MCF 10A (cell line): ENCODE results near the gene COG4. TPM values are rescaled to one million over a fixed set of nuclear protein-coding genes. Genes with fewer than 3 reads are reported as not detected.
"Not testable (repeated sequence)": the region's sequence is repeated elsewhere in the genome, so short reads cannot be mapped to it uniquely, and the experiment has no call there.

Source experiments
- BruUV-seq: library from RNA; stranded (reverse); fragments of 400-500 nt; replicated peaks from 2 replicates; lab custom pipeline; 2021; lab: Mats Ljungman, UMichigan
- CTCF ChIA-PET: fragments of 300-600 bp; sonication (Branson Sonifier 250); formaldehyde crosslinking; extraction: SDS; loops from one replicate; lab custom pipeline; 2021; ENCODE audit warnings: antibody characterized with exemption, inconsistent platforms; lab: Yijun Ruan, JAX
- POLR2A ChIA-PET: fragments of 300-600, 350-650 bp; sonication (Branson Sonifier 250); formaldehyde crosslinking; extraction: SDS; loops from one replicate; lab custom pipeline; 2020; ENCODE audit warnings: antibody characterized with exemption, inconsistent platforms; lab: Yijun Ruan, JAX
- DNase-seq: peaks from one replicate; pipeline ENCODE4 v3.0.0-alpha.2; 2018; ENCODE audit not compliant: unreplicated experiment
- H3K27ac Mint-ChIP-seq: one replicate; pipeline ENCODE4 v1.8.0; 2022; ENCODE audit warnings: mild to moderate bottlenecking, low read depth, mixed read lengths; ENCODE audit not compliant: unreplicated experiment
- H3K27me3 Mint-ChIP-seq: one replicate; pipeline ENCODE4 v1.8.0; 2022; ENCODE audit warnings: mixed read lengths; ENCODE audit not compliant: insufficient read depth, unreplicated experiment
- H3K36me3 Mint-ChIP-seq: one replicate; pipeline ENCODE4 v1.8.0; 2022; ENCODE audit warnings: mild to moderate bottlenecking, moderate library complexity, mixed read lengths; ENCODE audit not compliant: insufficient read depth, unreplicated experiment
- H3K4me1 Mint-ChIP-seq: one replicate; pipeline ENCODE4 v1.8.0; 2022; ENCODE audit warnings: mixed read lengths; ENCODE audit not compliant: insufficient read depth, unreplicated experiment
- H3K4me3 Mint-ChIP-seq: one replicate; pipeline ENCODE4 v1.8.0; 2022; ENCODE audit warnings: mild to moderate bottlenecking, moderate library complexity, mixed read lengths; ENCODE audit not compliant: unreplicated experiment
- H3K9me3 Mint-ChIP-seq: one replicate; pipeline ENCODE4 v1.8.0; 2022; ENCODE audit warnings: mixed read lengths; ENCODE audit not compliant: unreplicated experiment
- intact Hi-C: fragments of 100-400 bp; cut with micrococcal nuclease; formaldehyde crosslinking; loops from 2 replicates; pipeline ENCODE4 v1.14.1; 2022
- total RNA-seq: library from RNA; stranded (reverse); gene quantifications from 2 replicates; pipeline ENCODE4 v1.2.3, GENCODE V29; 2022
- TF ChIP-seq, protein P1 (sequence below): fragments of 200-600 bp; IDR thresholded peaks from one replicate; pipeline ENCODE4 v1.8.0; 2022; ENCODE audit warnings: antibody characterized with exemption, mild to moderate bottlenecking; ENCODE audit not compliant: unreplicated experiment

COG4 gene
- total RNA-seq, 1 experiment from 2014 or later = 62.2 TPM

GRCh38 chr16:70453117-70453891, 70.0 kb downstream of the COG4 start:
- intact Hi-C loops = no loop called here
- no peaks in the 10 kb centered on the region for H3K9me3 Mint-ChIP-seq
- TSS peak; percentile 56 for BruUV-seq
- TF ChIP-seq, protein P1, sequence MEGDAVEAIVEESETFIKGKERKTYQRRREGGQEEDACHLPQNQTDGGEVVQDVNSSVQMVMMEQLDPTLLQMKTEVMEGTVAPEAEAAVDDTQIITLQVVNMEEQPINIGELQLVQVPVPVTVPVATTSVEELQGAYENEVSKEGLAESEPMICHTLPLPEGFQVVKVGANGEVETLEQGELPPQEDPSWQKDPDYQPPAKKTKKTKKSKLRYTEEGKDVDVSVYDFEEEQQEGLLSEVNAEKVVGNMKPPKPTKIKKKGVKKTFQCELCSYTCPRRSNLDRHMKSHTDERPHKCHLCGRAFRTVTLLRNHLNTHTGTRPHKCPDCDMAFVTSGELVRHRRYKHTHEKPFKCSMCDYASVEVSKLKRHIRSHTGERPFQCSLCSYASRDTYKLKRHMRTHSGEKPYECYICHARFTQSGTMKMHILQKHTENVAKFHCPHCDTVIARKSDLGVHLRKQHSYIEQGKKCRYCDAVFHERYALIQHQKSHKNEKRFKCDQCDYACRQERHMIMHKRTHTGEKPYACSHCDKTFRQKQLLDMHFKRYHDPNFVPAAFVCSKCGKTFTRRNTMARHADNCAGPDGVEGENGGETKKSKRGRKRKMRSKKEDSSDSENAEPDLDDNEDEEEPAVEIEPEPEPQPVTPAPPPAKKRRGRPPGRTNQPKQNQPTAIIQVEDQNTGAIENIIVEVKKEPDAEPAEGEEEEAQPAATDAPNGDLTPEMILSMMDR = no peak
- no peaks in the 10 kb centered on the region for H3K27me3 Mint-ChIP-seq
- H3K27ac Mint-ChIP-seq = peak overlapping the region; percentile 89
- ChIA-PET CTCF (interaction anchor here (0.6 to 1.8 kb wide), 7 partner anchors 61 to 1085 kb away, joined by 3 to 6 read pairs (median 4); no protein-coding TSS in a partner anchor), POLR2A (interaction anchor here (0.6 to 4.1 kb wide), 16 partner anchors 11 to 1450 kb away, joined by 3 to 55 read pairs (median 4); partner anchors contain the start of genes COG4, DDX19A and ST3GAL2)
- no peak for DNase-seq
- peaks cover 6% of the 10 kb centered on the region for H3K4me1 Mint-ChIP-seq
- H3K4me3 Mint-ChIP-seq = peak overlapping the region; percentile 92
- H3K36me3 Mint-ChIP-seq = peaks cover 6% of the 10 kb centered on the region

- BruUV-seq, H3K9me3 Mint-ChIP-seq, H3K27ac Mint-ChIP-seq, H3K4me1 Mint-ChIP-seq, H3K4me3 Mint-ChIP-seq, H3K27me3 Mint-ChIP-seq, H3K36me3 Mint-ChIP-seq, DNase-seq, intact Hi-C loops, CTCF ChIA-PET: not testable (repeated sequence)
- POLR2A ChIA-PET = interaction anchor here (1.3 kb wide), 1 partner anchor 71 kb away, joined by 5 read pairs; no protein-coding TSS in a partner anchor
Measured at GRCh38 chr16:70451004-70451340, 72.4 kb downstream of the COG4 start.

- H3K27ac Mint-ChIP-seq, H3K4me3 Mint-ChIP-seq, H3K27me3 Mint-ChIP-seq, DNase-seq, H3K4me1 Mint-ChIP-seq, BruUV-seq, H3K9me3 Mint-ChIP-seq, intact Hi-C loops, H3K36me3 Mint-ChIP-seq: not testable (repeated sequence)
- ChIA-PET POLR2A (interaction anchor here (0.6 to 1.3 kb wide), 2 partner anchors 70 to 90 kb away, joined by 3 to 5 read pairs; no protein-coding TSS in a partner anchor), CTCF (interaction anchor here (1.1 to 1.2 kb wide), 2 partner anchors 24 to 70 kb away, joined by 3 read pairs; no protein-coding TSS in a partner anchor)
Measured at GRCh38 chr16:70450142-70451003, 73.0 kb downstream of the COG4 start.

- BruUV-seq = no TSS peak
- POLR2A ChIA-PET = no interaction called here
- no peaks in the 10 kb centered on the region for H3K36me3 Mint-ChIP-seq
- no peak overlapping the region for H3K27ac Mint-ChIP-seq
- H3K27me3 Mint-ChIP-seq = no peaks in the 10 kb centered on the region
- H3K4me3 Mint-ChIP-seq = no peak overlapping the region
- intact Hi-C loops = no loop called here
- DNase-seq = no peak
- TF ChIP-seq, protein P1 = no peak
- no peaks in the 10 kb centered on the region for H3K9me3 Mint-ChIP-seq
- peaks cover 6% of the 10 kb centered on the region for H3K4me1 Mint-ChIP-seq
- CTCF ChIA-PET = no interaction called here
Measured at GRCh38 chr16:70448075-70448474, 75.3 kb downstream of the COG4 start.
